HG02623 (cell line): ENCODE results near the gene ALDH7A1.

Source experiments
- ATAC-seq: cut with Tn5 transposase; IDR thresholded peaks from one replicate; pipeline ENCODE4 v1.9.1; 2021; ENCODE audit warnings: moderate library complexity; ENCODE audit not compliant: unreplicated experiment

The ALDH7A1 gene

GRCh38 chr5:126511961-126512360 is 83.1 kb downstream of the ALDH7A1 start:
- ATAC-seq, result no peak

- no peak for ATAC-seq
Measured at GRCh38 chr5:126509339-126509738, 85.7 kb downstream of the ALDH7A1 start.

GRCh38 chr5:126508962-126509279 is 86.1 kb downstream of the ALDH7A1 start:
- ATAC-seq, result no peak

GRCh38 chr5:126508251-126508961 is 86.6 kb downstream of the ALDH7A1 start:
- ATAC-seq, result no peak

- ATAC-seq, result no peak
Measured at GRCh38 chr5:126506079-126506478, 88.9 kb downstream of the ALDH7A1 start.

- no peak for ATAC-seq
Measured at GRCh38 chr5:126503602-126504104, 91.4 kb downstream of the ALDH7A1 start.

- ATAC-seq, result no peak
Measured at GRCh38 chr5:126501448-126501847, 93.6 kb downstream of the ALDH7A1 start.

GRCh38 chr5:126499853-126500342 is 95.1 kb downstream of the ALDH7A1 start:
- peak; percentile 66 for ATAC-seq

- no peak for ATAC-seq
Measured at GRCh38 chr5:126499278-126499677, 95.7 kb downstream of the ALDH7A1 start.

- no peak for ATAC-seq
Measured at GRCh38 chr5:126497506-126497905, 97.5 kb downstream of the ALDH7A1 start.

- ATAC-seq, result no peak
Measured at GRCh38 chr5:126494393-126494792, 100.6 kb downstream of the ALDH7A1 start.

GRCh38 chr5:126492939-126493338 is 102.1 kb downstream of the ALDH7A1 start:
- ATAC-seq, result no peak

- ATAC-seq, result no peak
Measured at GRCh38 chr5:126490167-126490940, 104.7 kb downstream of the ALDH7A1 start.

- ATAC-seq, result no peak
Measured at GRCh38 chr5:126488443-126489065, 106.5 kb downstream of the ALDH7A1 start.

- ATAC-seq, result no peak
Measured at GRCh38 chr5:126487596-126487995, 107.4 kb downstream of the ALDH7A1 start.

- no peak for ATAC-seq
Measured at GRCh38 chr5:126486332-126486731, 108.7 kb downstream of the ALDH7A1 start.

GRCh38 chr5:126484253-126484652 is 110.8 kb downstream of the ALDH7A1 start:
- ATAC-seq, result no peak

- no peak for ATAC-seq
Measured at GRCh38 chr5:126483156-126483555, 111.9 kb downstream of the ALDH7A1 start.

- no peak for ATAC-seq
Measured at GRCh38 chr5:126482591-126482990, 112.4 kb downstream of the ALDH7A1 start.

GRCh38 chr5:126481243-126481642 is 113.8 kb downstream of the ALDH7A1 start:
- no peak for ATAC-seq
